Activated T-cell treated with anti-CD3 and anti-CD28 coated beads, Interleukin-2, amount 50 U/mL, for 1 hour (primary cell): ENCODE results near the gene IL1R1.

Experiments used
- DNase-seq: peaks from one replicate; pipeline ENCODE4 v3.0.0-alpha.2; 2020

The IL1R1 gene

DNA sequence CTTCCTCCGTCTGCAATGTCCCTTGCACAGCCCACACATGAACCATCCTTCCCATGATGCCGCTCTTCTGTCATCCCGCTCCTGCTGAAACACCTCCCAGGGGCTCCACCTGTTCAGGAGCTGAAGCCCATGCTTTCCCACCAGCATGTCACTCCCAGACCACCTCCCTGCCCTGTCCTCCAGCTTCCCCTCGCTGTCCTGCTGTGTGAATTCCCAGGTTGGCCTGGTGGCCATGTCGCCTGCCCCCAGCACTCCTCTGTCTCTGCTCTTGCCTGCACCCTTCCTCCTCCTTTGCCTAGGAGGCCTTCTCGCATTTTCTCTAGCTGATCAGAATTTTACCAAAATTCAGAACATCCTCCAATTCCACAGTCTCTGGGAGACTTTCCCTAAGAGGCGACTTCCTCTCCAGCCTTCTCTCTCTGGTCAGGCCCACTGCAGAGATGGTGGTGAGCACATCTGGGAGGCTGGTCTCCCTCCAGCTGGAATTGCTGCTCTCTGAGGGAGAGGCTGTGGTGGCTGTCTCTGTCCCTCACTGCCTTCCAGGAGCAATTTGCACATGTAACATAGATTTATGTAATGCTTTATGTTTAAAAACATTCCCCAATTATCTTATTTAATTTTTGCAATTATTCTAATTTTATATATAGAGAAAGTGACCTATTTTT is 35.4 kb downstream of the IL1R1 start:
- DNase-seq = no peak

DNA sequence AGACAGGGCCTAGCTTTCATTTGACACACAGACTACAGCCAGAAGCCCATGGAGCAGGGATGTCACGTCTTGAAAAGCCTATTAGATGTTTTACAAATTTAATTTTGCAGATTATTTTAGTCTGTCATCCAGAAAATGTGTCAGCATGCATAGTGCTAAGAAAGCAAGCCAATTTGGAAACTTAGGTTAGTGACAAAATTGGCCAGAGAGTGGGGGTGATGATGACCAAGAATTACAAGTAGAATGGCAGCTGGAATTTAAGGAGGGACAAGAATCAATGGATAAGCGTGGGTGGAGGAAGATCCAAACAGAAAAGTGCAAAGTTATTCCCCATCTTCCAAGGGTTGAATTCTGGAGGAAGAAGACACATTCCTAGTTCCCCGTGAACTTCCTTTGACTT is 36.5 kb downstream of the IL1R1 start:
- DNase-seq = no peak

DNA sequence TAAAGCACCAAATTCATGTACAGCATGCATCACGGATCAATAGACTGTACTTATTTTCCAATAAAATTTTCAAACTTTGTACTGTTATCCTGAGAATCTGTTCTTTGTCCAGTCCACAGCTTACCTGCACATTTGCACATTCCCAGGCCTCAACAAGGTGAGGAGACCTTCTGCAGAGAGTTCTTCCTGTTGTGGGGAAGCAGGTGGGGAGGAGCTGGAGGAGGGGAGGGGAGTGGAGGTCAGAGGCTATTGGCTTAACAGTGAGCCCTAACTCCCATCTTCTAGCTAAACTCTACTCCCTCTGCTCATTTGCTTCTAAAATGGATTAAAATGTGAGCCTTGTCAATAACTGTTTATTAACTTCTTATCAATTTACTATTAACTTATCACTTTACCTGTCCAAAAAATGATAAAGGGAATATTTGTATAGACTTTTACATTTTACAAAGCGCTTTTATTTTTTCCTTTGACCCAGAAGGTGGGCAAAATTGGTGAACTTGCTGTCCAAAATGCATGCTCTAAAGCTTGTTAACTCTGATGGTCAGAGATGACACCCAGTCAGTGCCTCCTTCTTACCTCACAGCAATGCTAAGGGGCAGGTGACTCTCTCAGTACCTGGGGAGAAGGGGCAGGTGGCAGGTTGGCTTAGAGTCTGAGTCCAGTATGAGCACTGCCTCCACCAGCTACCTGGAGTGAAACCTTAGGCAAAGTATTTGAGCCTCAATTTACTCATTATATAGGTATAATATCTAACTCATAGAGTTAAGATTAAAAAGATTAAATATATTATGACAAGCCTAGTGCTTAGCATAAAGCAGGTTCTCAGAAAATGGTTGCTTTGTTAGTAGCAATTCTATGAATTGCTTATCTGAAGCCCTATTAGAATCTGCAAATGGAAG is 37.5 kb downstream of the IL1R1 start:
- no peak for DNase-seq

DNA sequence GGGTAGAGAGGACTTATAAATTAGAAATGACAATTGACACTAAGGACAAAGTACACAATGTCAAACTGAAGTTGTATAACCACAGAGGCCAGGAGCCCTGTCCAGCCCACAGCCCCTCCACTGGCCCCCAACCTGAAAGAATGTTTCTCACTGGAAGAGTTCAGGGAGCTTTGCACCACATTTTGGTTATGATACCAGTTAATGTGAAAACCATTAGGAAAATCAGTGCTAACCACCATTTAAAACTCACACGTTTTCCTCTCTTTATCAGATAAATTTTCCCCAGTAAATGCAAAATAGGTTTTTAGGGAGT is 38.1 kb downstream of the IL1R1 start:
- DNase-seq = no peak

DNA sequence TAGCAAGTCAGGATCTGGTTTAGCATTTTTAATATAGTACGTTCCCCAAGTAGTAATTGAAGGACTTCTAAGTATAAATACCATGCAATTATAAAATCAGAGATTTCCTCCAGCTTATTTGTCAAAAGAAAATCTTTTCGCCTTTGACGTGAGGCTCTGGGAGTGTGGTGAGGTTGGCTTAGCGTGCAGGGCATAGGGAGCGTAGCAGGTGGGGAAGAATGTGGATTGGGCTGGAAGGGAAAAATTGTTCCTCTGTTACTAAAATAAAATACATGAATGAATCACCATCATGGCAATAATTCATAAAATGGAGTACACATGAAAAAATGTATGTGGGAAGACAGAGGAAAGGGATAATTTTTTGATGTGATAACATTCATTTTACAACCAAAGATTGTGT is 38.8 kb downstream of the IL1R1 start:
- no peak for DNase-seq

DNA sequence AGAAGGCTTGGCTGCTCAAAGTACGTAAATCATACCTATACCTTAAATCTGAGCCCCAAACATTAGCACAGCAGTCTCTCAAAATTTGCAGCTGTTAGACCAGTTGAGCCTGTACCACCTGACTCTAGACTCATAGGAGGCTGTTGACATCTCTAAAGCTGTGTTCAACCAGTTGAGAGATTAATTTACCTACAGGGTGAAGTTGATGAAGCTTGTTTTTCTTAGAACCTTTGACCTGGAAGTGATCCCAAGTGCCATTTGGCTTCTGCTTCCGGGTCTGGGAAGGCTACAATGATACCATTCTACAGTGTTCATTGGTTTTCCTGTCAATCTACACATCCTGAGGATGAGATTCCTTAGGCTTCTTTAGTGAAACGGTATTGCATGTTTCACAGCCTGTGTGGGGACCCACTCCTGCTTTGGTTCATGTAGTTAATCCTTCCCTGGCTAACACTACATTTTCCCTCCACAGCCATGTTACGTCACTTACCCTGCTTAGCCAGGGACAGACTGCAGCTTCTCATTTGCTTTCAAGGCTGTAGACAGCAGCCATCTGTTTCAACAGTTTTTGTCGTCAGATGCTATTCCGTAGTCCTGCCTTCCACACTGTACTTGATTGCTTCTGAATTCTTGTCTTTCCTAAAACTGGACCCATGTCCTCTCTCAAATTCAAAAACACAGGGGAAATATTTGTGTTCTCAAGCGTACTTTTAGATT is 39.5 kb downstream of the IL1R1 start:
- no peak for DNase-seq

DNA sequence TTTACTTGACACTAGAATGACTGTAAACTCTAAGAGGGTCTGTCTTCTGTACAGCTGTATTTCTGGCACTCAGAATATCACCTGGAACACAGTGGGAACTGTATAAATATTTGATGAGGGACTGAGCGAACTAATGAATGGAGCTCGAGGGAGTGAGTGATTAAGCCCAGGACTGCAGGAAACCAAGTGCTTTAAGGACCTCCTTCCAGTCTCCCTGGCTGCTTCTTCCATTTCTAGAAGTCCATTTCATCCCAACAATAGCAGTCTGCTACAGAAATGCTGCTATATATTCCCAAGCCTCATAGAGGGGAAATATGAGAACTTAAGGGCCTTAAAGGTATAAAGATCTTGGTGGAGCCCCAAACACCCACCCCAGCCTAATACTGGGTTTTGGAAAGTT is 41.5 kb downstream of the IL1R1 start:
- DNase-seq = no peak

DNA sequence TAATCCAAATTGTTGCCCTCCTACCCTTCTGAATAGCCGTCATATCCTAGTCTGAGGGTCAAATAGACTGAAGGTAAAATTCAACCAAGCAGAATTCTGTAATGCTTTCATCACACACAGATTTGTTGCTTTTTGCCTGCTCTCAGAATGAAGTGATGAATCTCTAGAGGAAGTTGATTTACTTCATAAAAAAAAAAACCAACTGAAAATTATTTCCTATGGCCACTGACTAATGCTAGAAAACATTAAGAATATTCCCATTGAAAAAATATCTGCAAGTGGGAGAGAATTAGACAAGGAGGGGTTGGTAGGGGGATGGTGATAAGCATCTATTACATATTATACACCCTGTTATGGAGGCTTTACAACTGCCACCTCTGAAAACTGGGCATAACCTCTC is 42.0 kb downstream of the IL1R1 start:
- no peak for DNase-seq

DNA sequence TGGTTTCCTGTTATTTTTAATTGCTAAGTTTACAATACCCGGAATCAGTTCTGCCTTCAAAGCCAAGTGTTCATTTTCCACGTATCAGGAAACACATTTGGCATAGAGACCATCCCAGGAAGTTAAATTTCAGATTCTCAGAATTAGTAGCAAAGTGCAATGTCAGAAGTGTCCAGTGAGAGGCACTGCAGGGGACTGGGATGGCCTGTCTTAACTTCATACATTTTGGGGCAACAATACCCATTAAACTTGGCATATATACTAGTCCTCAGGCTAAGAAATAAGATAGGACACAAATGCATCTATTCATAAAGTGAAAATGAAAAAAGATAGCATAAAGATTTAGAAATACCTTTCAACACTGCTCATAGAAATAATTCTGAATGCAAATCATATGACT is 42.8 kb downstream of the IL1R1 start:
- no peak for DNase-seq

DNA sequence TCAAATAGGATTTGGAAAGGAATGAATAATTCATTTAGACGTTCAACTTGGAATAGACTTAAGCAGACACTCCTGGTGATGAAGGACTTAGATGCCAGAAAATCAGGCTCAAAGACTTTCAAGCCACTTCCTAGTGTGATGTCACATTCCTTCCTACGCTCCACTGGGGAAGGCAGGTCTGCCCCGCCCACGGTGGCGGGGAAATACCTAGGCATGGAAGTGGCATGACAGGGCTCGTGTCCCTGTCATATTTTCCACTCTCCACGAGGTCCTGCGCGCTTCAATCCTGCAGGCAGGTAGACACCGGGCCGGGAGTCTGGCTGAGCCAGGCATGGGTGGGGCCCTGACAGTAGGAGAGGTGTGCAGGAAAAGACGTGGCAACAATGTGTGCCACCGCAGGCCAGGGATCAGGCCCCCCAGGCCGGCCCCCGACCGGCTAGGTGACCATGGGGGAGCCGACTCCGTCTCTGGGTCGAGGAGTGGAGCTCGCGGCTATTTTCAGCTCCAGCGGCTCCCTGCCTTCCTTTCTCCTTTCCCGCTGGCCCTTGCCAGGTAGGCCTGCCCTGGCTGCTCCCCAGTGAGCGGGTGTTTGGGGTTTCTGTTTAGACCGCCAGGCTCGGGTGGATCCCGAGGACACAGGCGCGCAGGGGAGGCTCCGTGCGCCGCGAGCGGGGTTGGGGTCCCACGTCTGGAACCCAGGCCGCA is 44.4 kb downstream of the IL1R1 start, which contains the start of gene IL1RL2:
Gene IL1RL2 (plus strand): TSS at position 233 of the 705 bp plus-strand sequence. CDS start 845 bp downstream, outside the sequence.
- no peak for DNase-seq

DNA sequence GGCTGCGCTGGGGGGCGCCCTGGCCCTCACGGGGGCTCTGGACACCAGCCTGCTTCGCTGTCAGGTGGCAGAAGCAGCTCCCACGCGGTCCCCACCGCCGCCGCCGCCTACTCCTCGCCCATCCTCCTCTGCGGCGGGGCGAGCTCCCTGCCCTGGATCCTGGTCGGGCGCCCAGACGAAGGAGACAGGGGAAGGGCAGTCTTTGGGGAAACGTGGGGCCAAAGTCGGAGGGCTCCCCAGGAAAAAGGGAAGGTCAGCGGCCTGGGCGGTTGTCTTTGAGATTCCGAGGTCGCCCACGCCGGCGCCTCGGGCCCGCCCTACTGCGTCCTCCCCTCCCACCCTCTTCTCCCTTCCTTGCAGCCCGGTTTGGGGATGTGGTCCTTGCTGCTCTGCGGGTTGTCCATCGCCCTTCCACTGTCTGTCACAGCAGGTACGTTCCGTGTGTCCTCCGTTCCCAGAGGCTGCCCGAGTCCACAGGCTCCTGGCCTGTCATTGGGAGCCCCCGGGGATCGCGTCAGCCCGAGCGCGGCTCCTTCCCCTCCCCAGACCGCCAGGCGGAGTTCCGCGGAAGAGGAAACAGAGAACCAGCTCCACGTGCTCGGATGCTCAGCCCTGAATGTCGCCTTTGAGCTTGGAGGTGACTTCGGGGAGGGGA is 45.1 kb downstream of the IL1R1 start:
- peak; percentile 60 for DNase-seq

DNA sequence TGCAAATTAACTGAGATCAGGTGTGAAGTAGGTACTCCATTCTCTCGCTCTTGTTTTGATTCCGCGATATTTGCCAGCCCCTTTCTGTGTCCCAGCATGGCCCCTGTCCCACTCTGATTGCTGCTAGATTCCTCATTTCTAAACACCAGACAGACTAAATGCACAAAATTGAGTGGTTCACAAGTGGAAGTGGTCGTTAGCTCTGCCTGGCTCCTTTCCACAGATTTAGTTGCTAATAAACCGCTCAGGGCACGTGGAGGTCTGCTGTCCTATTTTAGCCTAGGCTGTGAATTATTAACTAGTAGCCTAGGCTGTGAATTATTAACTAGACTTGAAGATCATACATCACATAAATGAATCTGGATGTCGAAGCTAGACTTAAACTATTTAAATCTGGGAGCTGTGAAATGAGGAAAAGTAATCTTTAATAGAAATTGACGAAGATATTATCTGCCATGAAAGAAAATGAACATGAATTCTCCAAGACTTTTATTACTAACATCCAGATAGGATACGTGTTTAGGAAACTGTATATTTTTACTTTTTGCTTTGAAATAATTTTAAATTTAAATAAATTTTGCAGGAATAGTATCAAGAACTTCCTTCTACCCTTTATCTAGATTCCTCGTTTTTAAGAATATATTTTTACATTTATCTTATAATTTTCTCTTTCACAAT is 48.0 kb downstream of the IL1R1 start:
- no peak for DNase-seq

DNA sequence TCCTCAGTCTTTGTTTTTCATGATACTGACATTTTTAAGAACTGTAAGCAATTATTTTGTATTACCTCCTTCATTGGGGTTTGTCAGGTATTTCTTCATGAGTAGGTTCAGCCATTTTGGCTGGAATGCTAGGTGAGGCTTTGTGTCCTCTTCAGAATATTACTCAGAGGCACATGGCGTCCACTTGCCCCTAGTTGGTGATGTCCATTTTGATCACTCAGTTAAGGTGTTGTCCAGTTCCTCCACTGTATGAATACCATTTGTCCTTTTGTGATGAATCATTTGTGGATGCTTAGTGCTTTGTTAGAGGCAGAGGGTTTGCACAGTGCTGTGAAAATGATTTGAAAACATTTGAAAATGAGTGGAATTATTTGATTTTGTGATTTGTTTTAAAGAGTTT is 49.0 kb downstream of the IL1R1 start:
- DNase-seq = no peak

DNA sequence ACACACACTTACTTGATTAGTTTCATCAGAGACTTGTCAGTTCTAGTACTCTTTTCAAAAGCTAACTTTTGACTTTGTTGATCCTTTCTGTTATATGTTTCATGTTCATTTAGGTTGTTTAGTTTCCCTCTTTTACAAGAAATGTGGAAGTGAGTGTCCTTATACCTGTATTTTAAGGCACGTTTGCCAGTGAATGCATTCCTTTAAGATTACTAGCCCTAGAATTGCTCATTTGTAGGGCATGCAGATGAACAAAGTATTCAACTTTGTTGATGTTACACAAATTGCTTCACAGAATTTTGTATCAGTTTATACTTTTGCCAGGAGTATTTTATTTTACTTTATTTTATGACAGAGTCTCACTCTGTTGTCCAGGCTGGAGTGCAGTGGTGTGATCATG is 50.5 kb downstream of the IL1R1 start:
- DNase-seq = no peak

DNA sequence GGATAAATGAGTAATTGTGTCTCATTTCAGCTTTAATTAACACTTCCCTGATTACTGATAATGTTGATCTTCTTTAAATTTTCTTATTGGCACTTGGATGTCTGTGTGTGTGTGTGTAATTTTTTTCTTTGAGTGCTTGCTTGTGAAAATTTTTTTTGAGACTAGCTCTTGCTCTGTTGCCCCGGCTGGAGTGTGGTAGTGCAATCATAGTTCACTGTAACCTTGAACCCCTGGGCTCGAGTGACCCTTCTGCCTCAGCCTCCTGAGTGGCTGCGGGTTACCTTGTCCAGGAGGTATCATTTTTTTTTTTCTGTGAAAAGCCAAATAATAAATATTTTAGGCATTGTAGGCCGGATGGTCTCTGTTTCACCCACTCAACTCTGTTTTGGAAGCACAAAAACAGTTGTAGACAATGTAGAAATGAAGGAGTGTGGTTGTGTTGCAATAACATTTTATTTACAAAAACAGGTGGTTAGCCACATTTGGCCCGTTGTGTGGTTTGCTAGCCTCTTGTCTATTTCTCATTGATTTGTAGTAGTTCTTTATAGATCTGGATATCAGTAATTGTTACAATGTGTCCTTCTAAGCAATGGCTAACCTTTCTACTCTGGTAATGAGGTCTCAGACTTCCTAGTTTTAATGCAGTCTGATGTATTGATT is 52.2 kb downstream of the IL1R1 start:
- no peak for DNase-seq

DNA sequence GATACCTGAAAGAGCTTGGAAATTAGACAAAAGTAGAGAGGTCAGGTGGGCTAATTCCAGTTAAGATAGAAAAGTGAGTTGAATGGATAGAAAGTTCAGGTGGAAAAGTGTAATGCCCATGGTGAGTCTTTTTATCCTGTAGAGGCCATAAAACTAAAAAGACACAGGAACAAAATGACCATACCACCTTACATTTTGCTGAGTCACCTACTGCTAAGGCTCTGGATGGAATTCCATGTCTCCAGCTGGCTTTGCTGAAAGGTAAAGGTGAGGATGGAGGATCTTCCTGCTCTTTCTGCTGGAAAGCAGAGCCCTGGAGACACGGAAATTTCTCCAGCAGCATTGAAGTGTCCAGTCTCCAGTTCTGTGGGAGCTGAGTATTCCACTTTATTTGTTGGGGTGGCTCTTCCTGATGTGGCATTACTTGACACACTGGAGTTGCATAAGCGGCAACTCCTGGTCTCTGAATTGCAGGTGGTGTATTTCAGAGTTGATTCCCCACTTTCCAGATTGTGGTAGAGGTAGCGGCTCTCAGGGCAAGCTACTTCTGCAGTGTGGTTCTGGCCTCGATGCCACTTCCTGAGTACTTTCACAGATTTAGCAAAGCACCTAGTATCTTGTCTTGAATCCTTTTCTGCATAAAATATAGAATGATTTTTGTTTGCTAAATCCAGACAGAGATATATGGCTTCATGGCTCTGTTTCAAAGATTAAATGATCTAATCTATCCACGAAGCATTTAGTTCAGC is 55.0 kb downstream of the IL1R1 start:
- DNase-seq = no peak

DNA sequence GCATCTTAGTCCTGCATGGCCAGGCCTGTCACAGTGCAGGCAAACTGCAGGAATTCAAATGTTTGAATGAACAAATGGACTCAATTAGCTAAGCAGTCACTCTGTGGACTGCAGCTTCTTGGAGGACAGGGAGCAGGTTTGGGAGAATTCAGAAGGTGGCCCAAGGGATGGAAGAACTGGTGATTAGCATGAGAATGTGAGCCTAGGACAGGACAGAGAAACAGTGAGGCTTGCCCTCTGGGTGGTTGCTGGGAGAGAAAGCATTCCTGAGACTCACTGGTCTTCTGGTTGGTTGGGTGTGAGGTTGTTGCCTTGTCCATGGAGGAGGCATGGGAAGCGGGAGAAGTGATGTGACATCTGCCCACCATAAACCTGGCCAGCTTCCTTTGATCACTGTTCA is 58.0 kb downstream of the IL1R1 start:
- no peak for DNase-seq

DNA sequence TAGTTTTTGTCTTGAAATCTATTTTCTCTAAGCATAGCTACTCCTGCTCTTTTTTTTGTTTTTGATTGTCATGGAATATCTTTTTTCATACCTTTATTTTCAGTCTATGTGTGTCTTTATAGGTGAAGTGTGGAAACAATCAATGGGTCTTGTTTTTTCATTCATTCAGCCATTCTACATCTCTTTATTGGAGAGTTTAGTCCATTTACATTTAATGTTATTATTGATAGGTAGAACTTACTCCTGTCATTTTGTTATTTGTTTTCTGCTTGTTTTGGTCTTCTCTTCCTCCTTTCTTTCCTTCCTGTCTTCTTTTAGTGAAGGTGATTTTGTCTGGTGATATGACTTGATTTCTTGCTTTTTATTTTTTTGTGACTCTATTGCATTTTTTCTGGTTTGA is 62.1 kb downstream of the IL1R1 start:
- no peak for DNase-seq

DNA sequence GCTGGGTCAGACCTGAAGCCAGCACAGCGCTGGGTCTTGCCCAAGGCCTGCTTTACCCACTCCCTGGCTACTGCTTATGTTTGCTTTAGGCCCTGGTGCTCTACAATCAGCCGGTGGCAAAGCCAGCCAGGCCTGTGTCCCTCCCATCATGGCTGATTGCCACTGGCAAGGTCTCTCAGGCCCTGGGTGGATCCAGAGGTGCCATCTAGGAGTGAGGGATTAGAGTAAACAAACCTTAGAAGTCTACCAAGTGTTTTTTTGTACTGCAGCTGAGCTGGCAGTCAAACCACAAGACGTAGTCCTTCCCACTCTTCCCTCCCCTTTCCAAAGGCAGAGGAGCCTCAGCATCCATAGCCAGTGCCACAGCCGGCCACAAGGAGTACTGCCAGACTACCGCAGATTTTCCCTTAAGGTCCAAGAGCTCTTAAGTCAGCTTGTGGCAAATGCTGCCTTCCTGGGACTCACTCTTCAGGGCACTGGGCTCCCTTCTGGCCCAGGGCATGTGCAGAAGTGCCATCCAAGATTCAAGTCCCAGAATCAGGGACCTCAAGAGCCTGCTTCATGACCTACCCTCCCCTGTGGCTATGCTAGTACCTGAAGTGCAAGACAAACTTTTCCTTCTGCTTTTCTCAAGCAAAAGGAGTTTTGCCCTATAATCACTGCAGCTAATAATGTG is 64.3 kb downstream of the IL1R1 start:
- no peak for DNase-seq

DNA sequence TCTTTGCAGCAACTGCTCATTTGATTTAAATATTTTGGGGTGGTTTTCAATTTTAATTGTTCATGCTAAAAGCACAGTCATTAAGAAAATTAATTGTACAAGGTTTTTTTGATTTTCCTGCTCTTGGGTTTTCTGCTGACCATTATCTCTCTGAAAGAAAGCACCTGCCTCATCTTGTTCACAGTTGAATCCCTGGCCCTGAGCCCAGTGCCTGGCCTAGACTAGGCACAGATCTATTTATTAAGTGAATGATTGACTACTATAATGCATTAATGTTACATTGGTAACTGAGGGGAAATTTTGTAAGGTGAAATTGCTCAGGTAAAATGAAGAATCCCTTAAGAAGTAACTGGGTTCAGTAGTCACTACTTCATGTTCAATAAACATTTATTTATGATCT is 66.2 kb downstream of the IL1R1 start:
- no peak for DNase-seq
